CD14-positive monocyte (primary cell): Measurements from ENCODE around the gene ANKRD40. TPM values are rescaled to one million over a fixed set of nuclear protein-coding genes. Genes with fewer than 3 reads are reported as not detected.

Source experiments
- DNase-seq, 3 donors: peaks; one replicate each; pipeline ENCODE4 v3.0.0-alpha.2; 2011 to 2022
- H2AFZ ChIP-seq: 2 replicates; pipeline ENCODE4 v1.6.0; 2012; ENCODE audit warnings: mild to moderate bottlenecking, low read depth, low read length, inconsistent platforms; ENCODE audit not compliant: insufficient read depth, poor library complexity, severe bottlenecking
- H3K27ac ChIP-seq, 2 donors: 1 replicate in 1 of 2; 2 replicates in 1 of 2; pipeline ENCODE4 v1.5.1; 2012 to 2013; ENCODE audit warnings: low read length in 2 of 2, control low read depth in 1 of 2, inconsistent platforms in 1 of 2, low read depth in 1 of 2, mild to moderate bottlenecking in 1 of 2
- H3K27me3 ChIP-seq, 2 donors: one replicate each; pipeline versions ENCODE4 v1.6.0 to v1.6.1; 2011 to 2013; ENCODE audit warnings: low read length in 2 of 2; ENCODE audit not compliant: control insufficient read depth in 2 of 2, insufficient read depth in 2 of 2
- H3K36me3 ChIP-seq, 2 donors: replicated peaks in 1 of 2; 1 replicate in 1 of 2; 2 replicates in 1 of 2; pipeline versions ENCODE4 v1.5.1 to v1.6.1; 2012 to 2013; ENCODE audit warnings: low read length in 2 of 2, control low read depth in 1 of 2, inconsistent platforms in 1 of 2, mild to moderate bottlenecking in 1 of 2; ENCODE audit not compliant: insufficient read depth in 2 of 2, control insufficient read depth in 1 of 2
- H3K4me1 ChIP-seq, 2 donors: 1 replicate in 1 of 2; 2 replicates in 1 of 2; pipeline versions ENCODE4 v1.5.1 to v1.6.1; 2012 to 2013; ENCODE audit warnings: low read length in 2 of 2, control low read depth in 1 of 2, inconsistent platforms in 1 of 2, mild to moderate bottlenecking in 1 of 2, moderate library complexity in 1 of 2; ENCODE audit not compliant: insufficient read depth in 2 of 2, control insufficient read depth in 1 of 2
- H3K4me2 ChIP-seq: replicated peaks from 2 replicates; pipeline ENCODE3; 2012; ENCODE audit warnings: low read length, moderate library complexity, mild to moderate bottlenecking; ENCODE audit not compliant: poor library complexity, severe bottlenecking; ENCODE audit errors: extremely low read depth
- H3K4me3 ChIP-seq, 3 experiments: fragments of 200-600 bp in 1 of 3; sonication (generic) in 1 of 3; replicated peaks in 1 of 3; 1 replicate in 2 of 3; 2 replicates in 1 of 3; pipeline ENCODE4 v1.5.1; 2011 to 2013; ENCODE audit warnings: low read length in 3 of 3, mild to moderate bottlenecking in 3 of 3, control low read depth in 2 of 3, low read depth in 2 of 3, inconsistent platforms in 1 of 3, moderate library complexity in 1 of 3
- H3K79me2 ChIP-seq: 2 replicates; pipeline ENCODE4 v1.6.0; 2012; ENCODE audit warnings: mild to moderate bottlenecking, control low read depth, inconsistent platforms, low read length, moderate library complexity; ENCODE audit not compliant: insufficient read depth
- H3K9ac ChIP-seq: 2 replicates; pipeline ENCODE4 v1.6.0; 2017; ENCODE audit warnings: low read length, mild to moderate bottlenecking; ENCODE audit not compliant: insufficient read depth, poor library complexity, severe bottlenecking
- H3K9me3 ChIP-seq, 2 donors: replicated peaks in 1 of 2; 1 replicate in 1 of 2; 2 replicates in 1 of 2; pipeline versions ENCODE4 v1.5.1 to v1.6.1; 2012 to 2013; ENCODE audit warnings: low read length in 2 of 2, control low read depth in 1 of 2; ENCODE audit not compliant: control insufficient read depth in 1 of 2, insufficient read depth in 1 of 2
- H4K20me1 ChIP-seq: 2 replicates; pipeline ENCODE4 v1.6.0; 2012; ENCODE audit warnings: mild to moderate bottlenecking, low read length, control low read depth, moderate library complexity; ENCODE audit not compliant: insufficient read depth
- H3K27ac Mint-ChIP-seq, 7 donors: one replicate each; pipeline ENCODE4 v1.8.0; 2020; ENCODE audit warnings: mild to moderate bottlenecking in 7 of 7, mixed read lengths in 7 of 7, moderate library complexity in 6 of 7, inconsistent platforms in 2 of 7
- H3K27me3 Mint-ChIP-seq, 3 donors: one replicate each; pipeline ENCODE4 v1.8.0; 2021 to 2022; ENCODE audit warnings: low read depth in 3 of 3, mild to moderate bottlenecking in 3 of 3, mixed read lengths in 3 of 3, moderate library complexity in 3 of 3, inconsistent platforms in 1 of 3
- H3K36me3 Mint-ChIP-seq, 2 donors: one replicate each; pipeline ENCODE4 v1.8.0; 2020; ENCODE audit warnings: mixed read lengths in 2 of 2, inconsistent platforms in 1 of 2, mild to moderate bottlenecking in 1 of 2
- H3K4me1 Mint-ChIP-seq: one replicate; pipeline ENCODE4 v1.8.0; 2020; ENCODE audit warnings: mild to moderate bottlenecking, mixed read lengths
- H3K4me3 Mint-ChIP-seq, 2 donors: one replicate each; pipeline ENCODE4 v1.8.0; 2020; ENCODE audit warnings: mild to moderate bottlenecking in 2 of 2, mixed read lengths in 2 of 2, moderate library complexity in 1 of 2
- H3K9me3 Mint-ChIP-seq, 7 donors: one replicate each; pipeline ENCODE4 v1.8.0; 2020 to 2022; ENCODE audit warnings: mixed read lengths in 7 of 7, mild to moderate bottlenecking in 6 of 7, moderate library complexity in 6 of 7, inconsistent platforms in 2 of 7
- WGBS: methylation state at CpG from one replicate; pipeline ENCODE4 v1.1.5; 2013; ENCODE audit warnings: missing lambda C conversion rate; ENCODE audit not compliant: insufficient coverage; 5-methylcytosine and 5-hydroxymethylcytosine counted together
- intact Hi-C, 2 donors: fragments of 100-400 bp; cut with micrococcal nuclease; formaldehyde crosslinking; loops; one replicate each; pipeline versions ENCODE4 v1.15.0 to v1.15.1; 2023
- polyA plus RNA-seq, 3 donors: library from polyadenylated mRNA; depleted of rRNA in 1 of 3; unstranded in 2 of 3; stranded (reverse) in 1 of 3; fragments of 300-500 nt in 2 of 3; fragments of >200 nt in 1 of 3; fragmentation: Illumina TruSeq in 2 of 3; gene quantifications; 1 replicate in 2 of 3; 2 replicates in 1 of 3; pipeline ENCODE4 v1.2.3, GENCODE V29; 2012 to 2021
- TF ChIP-seq, protein P1 (sequence below): fragments of 200-600 bp; IDR thresholded peaks from one replicate; pipeline ENCODE4 v1.8.0; 2022; ENCODE audit warnings: antibody characterized with exemption, mild to moderate bottlenecking

The ANKRD40 gene
- polyA plus RNA-seq, 3 donors, result 3.4 to 21.8 (median 3.4) TPM

DNA sequence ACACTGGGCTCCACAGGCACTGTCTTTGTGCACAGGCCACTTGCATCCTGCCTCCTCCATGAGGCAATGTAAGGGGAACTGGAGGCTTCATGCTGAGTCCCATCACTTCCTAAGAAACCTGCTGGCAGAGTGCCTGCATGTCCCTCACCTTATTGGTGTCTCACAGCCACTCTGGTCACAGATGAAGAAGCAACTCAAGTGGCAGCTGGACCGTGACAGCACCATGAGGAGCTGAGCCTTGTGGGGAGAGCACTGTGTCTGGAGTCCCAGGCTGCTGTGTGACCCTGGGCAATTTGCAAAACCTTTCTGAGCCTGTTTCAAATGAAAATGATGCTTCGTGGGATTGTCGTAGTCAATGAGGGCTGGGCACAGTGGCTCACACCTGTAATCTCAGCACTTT lies 19.5 kb downstream of the ANKRD40 start:
- WGBS, result 90% methylated on average over 3 of the region's 3 CpGs
- no peaks in the 10 kb centered on the region for H3K4me1 Mint-ChIP-seq
- no peak overlapping the region for H3K4me3 ChIP-seq
- no peak overlapping the region for H3K9ac ChIP-seq
- H3K4me1 ChIP-seq, result no peaks in the 10 kb centered on the region
- DNase-seq, result no peak
- no peaks in the 10 kb centered on the region for H3K9me3 Mint-ChIP-seq
- peaks cover 0 to 10% (median 5%) of the 10 kb centered on the region in 3 donors for H3K27me3 Mint-ChIP-seq
- H3K9me3 ChIP-seq, result no peaks in the 10 kb centered on the region
- H3K36me3 Mint-ChIP-seq, result peaks cover 11 to 14% of the 10 kb centered on the region in 2 donors
- H3K4me2 ChIP-seq, result no peak overlapping the region
- peaks cover 11 to 20% of the 10 kb centered on the region in 2 donors for H3K36me3 ChIP-seq
- TF ChIP-seq, protein P1, sequence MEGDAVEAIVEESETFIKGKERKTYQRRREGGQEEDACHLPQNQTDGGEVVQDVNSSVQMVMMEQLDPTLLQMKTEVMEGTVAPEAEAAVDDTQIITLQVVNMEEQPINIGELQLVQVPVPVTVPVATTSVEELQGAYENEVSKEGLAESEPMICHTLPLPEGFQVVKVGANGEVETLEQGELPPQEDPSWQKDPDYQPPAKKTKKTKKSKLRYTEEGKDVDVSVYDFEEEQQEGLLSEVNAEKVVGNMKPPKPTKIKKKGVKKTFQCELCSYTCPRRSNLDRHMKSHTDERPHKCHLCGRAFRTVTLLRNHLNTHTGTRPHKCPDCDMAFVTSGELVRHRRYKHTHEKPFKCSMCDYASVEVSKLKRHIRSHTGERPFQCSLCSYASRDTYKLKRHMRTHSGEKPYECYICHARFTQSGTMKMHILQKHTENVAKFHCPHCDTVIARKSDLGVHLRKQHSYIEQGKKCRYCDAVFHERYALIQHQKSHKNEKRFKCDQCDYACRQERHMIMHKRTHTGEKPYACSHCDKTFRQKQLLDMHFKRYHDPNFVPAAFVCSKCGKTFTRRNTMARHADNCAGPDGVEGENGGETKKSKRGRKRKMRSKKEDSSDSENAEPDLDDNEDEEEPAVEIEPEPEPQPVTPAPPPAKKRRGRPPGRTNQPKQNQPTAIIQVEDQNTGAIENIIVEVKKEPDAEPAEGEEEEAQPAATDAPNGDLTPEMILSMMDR, result no peak
- H3K79me2 ChIP-seq, result no peaks in the 10 kb centered on the region
- H2AFZ ChIP-seq, result no peak overlapping the region
- H3K27me3 ChIP-seq, result no peaks in the 10 kb centered on the region
- intact Hi-C loops, result no loop called here
- H4K20me1 ChIP-seq, result no peaks in the 10 kb centered on the region
- no peak overlapping the region for H3K4me3 Mint-ChIP-seq
- H3K27ac ChIP-seq, result no peak overlapping the region
- no peak overlapping the region for H3K27ac Mint-ChIP-seq

DNA sequence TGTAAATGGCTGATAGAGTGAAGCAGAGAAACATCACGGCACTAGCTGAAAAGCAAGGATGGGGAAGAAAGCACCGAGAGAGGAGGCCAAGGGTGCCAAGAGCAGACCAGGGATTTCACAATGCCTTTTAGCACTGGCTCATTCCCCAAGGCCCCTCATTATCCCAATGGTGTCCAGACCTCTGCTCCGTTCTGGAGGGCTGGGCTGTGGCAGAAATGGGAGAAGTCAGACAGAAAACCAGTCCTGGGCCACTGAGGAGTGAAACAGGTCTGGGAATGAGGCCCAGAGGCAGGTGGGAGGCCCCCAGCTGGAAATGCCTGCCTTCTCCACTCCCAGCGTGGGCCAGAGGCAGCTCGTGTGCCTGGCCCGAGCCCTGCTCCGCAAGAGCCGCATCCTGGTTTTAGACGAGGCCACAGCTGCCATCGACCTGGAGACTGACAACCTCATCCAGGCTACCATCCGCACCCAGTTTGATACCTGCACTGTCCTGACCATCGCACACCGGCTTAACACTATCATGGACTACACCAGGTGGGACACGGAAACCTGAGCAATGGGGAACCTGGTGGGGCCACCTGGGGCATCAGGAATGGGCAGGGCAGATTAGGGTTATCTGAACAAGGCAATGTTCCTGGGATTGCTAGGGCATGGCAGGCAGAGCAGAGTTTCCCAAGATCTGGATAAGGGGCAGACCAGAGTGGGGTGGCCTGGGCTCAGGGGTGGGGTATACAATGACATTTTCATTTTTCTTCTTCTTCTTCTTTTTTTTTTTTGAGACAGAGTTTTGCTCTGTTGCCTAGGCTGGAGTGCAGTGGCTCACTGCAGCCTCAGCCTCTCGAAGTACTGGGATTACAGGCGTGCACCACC lies 20.3 kb downstream of the ANKRD40 start:
- H3K36me3 Mint-ChIP-seq, result peaks cover 3 to 6% of the 10 kb centered on the region in 2 donors
- H3K4me3 Mint-ChIP-seq, result no peak overlapping the region
- H3K27ac ChIP-seq, result no peak overlapping the region

More for the DNA sequence above, 20.3 kb downstream of the ANKRD40 start:
- no peaks in the 10 kb centered on the region for H3K9me3 Mint-ChIP-seq
- no peak for DNase-seq
- Histone ChIP-seq H3K9me3 (no peaks in the 10 kb centered on the region), H4K20me1 (no peaks in the 10 kb centered on the region), H3K4me2 (no peak overlapping the region), H3K27me3 (no peaks in the 10 kb centered on the region), H3K9ac (no peak overlapping the region), H3K4me3 (no peak overlapping the region), H3K36me3 (peaks cover 3 to 12% of the 10 kb centered on the region in 2 donors), H3K4me1 (no peaks in the 10 kb centered on the region), H3K79me2 (no peaks in the 10 kb centered on the region), H2AFZ (no peak overlapping the region)
- 91% methylated on average over 13 of the region's 16 CpGs for WGBS
- TF ChIP-seq, protein P1, result no peak
- H3K27ac Mint-ChIP-seq, result no peak overlapping the region
- H3K4me1 Mint-ChIP-seq, result no peaks in the 10 kb centered on the region
- peaks cover 2 to 11% (median 5%) of the 10 kb centered on the region in 3 donors for H3K27me3 Mint-ChIP-seq
- intact Hi-C loops, result no loop called here
